Measurements from ENCODE around the gene NDUFB7. TPM values are rescaled to one million over a fixed set of nuclear protein-coding genes. Genes with fewer than 3 reads are reported as not detected.
"Not testable (repeated sequence)": the region's sequence is repeated elsewhere in the genome, so short reads cannot be mapped to it uniquely, and the experiment has no call there.

NDUFB7 gene
- total and polyA plus RNA-seq, 4 experiments from 2014 or later: 56.6 to 252 (median 122) TPM

GRCh38 chr19:14612242-14612641 is 40.4 kb upstream of the NDUFB7 start:
- H3K27ac Mint-ChIP-seq; H3K27me3 Mint-ChIP-seq; POLR2A ChIA-PET (ENCODE audit: partially characterized antibody); H3K9me3 Mint-ChIP-seq; H3K9me3 ChIP-seq (ENCODE audit: control insufficient read depth in 1 of 2, low read length in 2 of 2); H3K27me3 ChIP-seq (ENCODE audit: insufficient read depth, low read length); H3K4me3 Mint-ChIP-seq; H3K27ac ChIP-seq (ENCODE audit: low read depth, low read length); intact Hi-C loops (cut with micrococcal nuclease); DNase-seq; CTCF ChIA-PET (ENCODE audit: partially characterized antibody); H3K4me1 Mint-ChIP-seq; H3K36me3 ChIP-seq (ENCODE audit: insufficient read depth, low read length); H3K4me1 ChIP-seq (ENCODE audit: insufficient read depth, low read length); H3K36me3 Mint-ChIP-seq; H3K4me3 ChIP-seq (ENCODE audit: low read length in 2 of 2): not testable (repeated sequence)

DNA sequence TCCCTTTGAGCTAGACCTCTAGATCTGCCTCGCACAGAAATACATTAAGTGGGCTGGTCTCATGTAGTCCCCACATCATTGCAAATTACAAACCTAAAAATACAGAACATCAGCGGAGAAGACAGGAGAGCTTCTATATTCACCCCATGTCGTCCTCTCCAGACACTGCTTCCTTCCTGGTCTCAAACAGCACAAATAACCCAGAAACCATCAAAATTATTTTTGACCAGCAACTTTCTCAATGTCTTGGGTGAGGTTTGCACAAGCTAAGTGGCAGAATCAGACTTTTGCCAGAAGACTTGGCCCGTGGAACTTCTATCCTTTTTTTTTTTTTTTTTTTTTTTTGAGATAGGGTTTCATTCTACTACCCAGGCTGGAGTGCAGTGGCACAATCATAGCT is 39.2 kb upstream of the NDUFB7 start:
- Histone ChIP-seq H3K27ac (ENCODE audit: low read depth, low read length) (no peak overlapping the region), H3K27me3 (ENCODE audit: insufficient read depth, low read length) (no peaks in the 10 kb centered on the region), H3K4me3 (ENCODE audit: low read length in 2 of 2) (no peak overlapping the region), H3K4me1 (ENCODE audit: insufficient read depth, low read length) (no peaks in the 10 kb centered on the region), H3K36me3 (ENCODE audit: insufficient read depth, low read length) (no peaks in the 10 kb centered on the region), H3K9me3 (ENCODE audit: control insufficient read depth in 1 of 2, low read length in 2 of 2) (no peaks in the 10 kb centered on the region)
- POLR2A ChIA-PET (ENCODE audit: partially characterized antibody): no interaction called here
- H3K4me1 Mint-ChIP-seq: no peaks in the 10 kb centered on the region
- CTCF ChIA-PET (ENCODE audit: partially characterized antibody): no interaction called here
- no peak overlapping the region for H3K4me3 Mint-ChIP-seq
- peaks cover 0 to 3% of the 10 kb centered on the region in 2 donors for H3K27me3 Mint-ChIP-seq
- H3K36me3 Mint-ChIP-seq: no peaks in the 10 kb centered on the region
- no peak for DNase-seq
- intact Hi-C loops (cut with micrococcal nuclease): no loop called here
- H3K27ac Mint-ChIP-seq: no peak overlapping the region
- peaks cover 0 to 1% (median 0%) of the 10 kb centered on the region in 8 donors for H3K9me3 Mint-ChIP-seq

DNA sequence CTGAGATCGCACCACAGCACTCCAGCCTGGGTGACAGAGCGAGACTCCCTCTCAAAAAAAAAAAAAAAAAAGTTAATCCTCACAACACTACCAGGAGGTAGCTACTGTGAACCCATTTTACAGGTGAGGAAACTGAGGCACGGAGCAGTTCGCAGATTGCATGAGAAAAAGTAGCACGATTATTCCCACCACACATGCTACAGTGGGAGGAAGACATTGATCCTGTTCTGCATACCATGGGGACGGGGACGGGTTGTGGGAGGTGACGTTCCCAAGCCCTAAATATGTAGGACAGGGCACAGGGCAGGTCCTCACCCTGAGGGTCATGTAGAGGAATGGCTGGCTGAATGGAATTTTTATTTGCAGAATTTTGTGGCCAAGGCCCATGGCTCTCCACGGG is 34.8 kb upstream of the NDUFB7 start:
- H3K9me3 ChIP-seq (ENCODE audit: control insufficient read depth in 1 of 2, low read length in 2 of 2): no peaks in the 10 kb centered on the region
- no peaks in the 10 kb centered on the region for H3K36me3 ChIP-seq (ENCODE audit: insufficient read depth, low read length)
- H3K27ac Mint-ChIP-seq: no peak overlapping the region
- POLR2A ChIA-PET (ENCODE audit: partially characterized antibody): no interaction called here
- H3K27ac ChIP-seq (ENCODE audit: low read depth, low read length): no peak overlapping the region
- DNase-seq: no peak
- no peak overlapping the region for H3K4me3 ChIP-seq (ENCODE audit: low read length in 2 of 2)
- CTCF ChIA-PET (ENCODE audit: partially characterized antibody): no interaction called here
- no peaks in the 10 kb centered on the region for H3K36me3 Mint-ChIP-seq
- H3K4me1 ChIP-seq (ENCODE audit: insufficient read depth, low read length): no peaks in the 10 kb centered on the region
- peaks cover 0 to 3% of the 10 kb centered on the region in 2 donors for H3K27me3 Mint-ChIP-seq
- H3K4me1 Mint-ChIP-seq: peaks cover 0 to 10% (median 4%) of the 10 kb centered on the region in 4 donors
- H3K9me3 Mint-ChIP-seq: peaks cover 0 to 2% (median 0%) of the 10 kb centered on the region in 8 donors
- no peak overlapping the region for H3K4me3 Mint-ChIP-seq
- intact Hi-C loops (cut with micrococcal nuclease): no loop called here
- no peaks in the 10 kb centered on the region for H3K27me3 ChIP-seq (ENCODE audit: insufficient read depth, low read length)

DNA sequence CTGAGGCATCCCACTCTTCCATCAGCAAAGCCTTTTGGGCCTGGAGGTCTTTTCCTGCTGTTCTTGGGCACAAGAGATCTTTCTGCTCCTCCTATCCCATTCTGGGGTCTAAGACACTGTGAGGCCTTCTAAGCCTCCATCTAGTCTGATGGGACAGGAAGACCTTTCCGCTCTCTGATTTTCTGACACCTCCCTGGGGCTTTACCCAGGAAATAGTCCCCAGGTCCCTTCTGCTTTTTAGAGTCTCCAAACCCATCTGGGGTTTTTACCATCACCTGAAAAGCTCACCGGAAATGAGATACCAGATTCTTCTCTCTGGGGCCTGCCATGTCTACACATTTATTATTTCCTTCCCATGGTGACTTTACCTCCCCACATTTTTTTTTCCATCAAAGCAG is 32.1 kb upstream of the NDUFB7 start:
- H3K9me3 Mint-ChIP-seq: peaks cover 0 to 2% (median 0%) of the 10 kb centered on the region in 8 donors
- Histone ChIP-seq H3K9me3 (ENCODE audit: control insufficient read depth in 1 of 2, low read length in 2 of 2) (no peaks in the 10 kb centered on the region), H3K36me3 (ENCODE audit: insufficient read depth, low read length) (no peaks in the 10 kb centered on the region), H3K27me3 (ENCODE audit: insufficient read depth, low read length) (no peaks in the 10 kb centered on the region), H3K4me3 (ENCODE audit: low read length in 2 of 2) (no peak overlapping the region), H3K4me1 (ENCODE audit: insufficient read depth, low read length) (no peaks in the 10 kb centered on the region), H3K27ac (ENCODE audit: low read depth, low read length) (no peak overlapping the region)
- no peaks in the 10 kb centered on the region for H3K36me3 Mint-ChIP-seq
- peak overlapping the region in 6 of 7 donors; percentile 18 to 74 (median 57) for H3K27ac Mint-ChIP-seq
- intact Hi-C loops (cut with micrococcal nuclease): no loop called here
- DNase-seq: peak in 1 of 5 donors; percentile 6
- ChIA-PET POLR2A (ENCODE audit: partially characterized antibody) (no interaction called here), CTCF (ENCODE audit: partially characterized antibody) (no interaction called here)
- H3K27me3 Mint-ChIP-seq: no peaks in the 10 kb centered on the region
- H3K4me3 Mint-ChIP-seq: no peak overlapping the region
- peaks cover 0 to 10% (median 4%) of the 10 kb centered on the region in 4 donors for H3K4me1 Mint-ChIP-seq

- Histone ChIP-seq H3K27ac (ENCODE audit: low read depth, low read length) (no peak overlapping the region), H3K4me3 (ENCODE audit: low read length in 2 of 2) (no peak overlapping the region), H3K9me3 (ENCODE audit: control insufficient read depth in 1 of 2, low read length in 2 of 2) (no peaks in the 10 kb centered on the region), H3K27me3 (ENCODE audit: insufficient read depth, low read length) (no peaks in the 10 kb centered on the region), H3K36me3 (ENCODE audit: insufficient read depth, low read length) (no peaks in the 10 kb centered on the region), H3K4me1 (ENCODE audit: insufficient read depth, low read length) (no peaks in the 10 kb centered on the region)
- POLR2A ChIA-PET (ENCODE audit: partially characterized antibody): no interaction called here
- CTCF ChIA-PET (ENCODE audit: partially characterized antibody): no interaction called here
- Mint-ChIP-seq H3K9me3 (peaks cover 0 to 7% (median 5%) of the 10 kb centered on the region in 8 donors), H3K27ac (no peak overlapping the region), H3K4me3 (no peak overlapping the region), H3K36me3 (no peaks in the 10 kb centered on the region), H3K4me1 (peaks cover 0 to 10% (median 4%) of the 10 kb centered on the region in 4 donors), H3K27me3 (peaks cover 4 to 8% of the 10 kb centered on the region in 2 donors)
- intact Hi-C loops (cut with micrococcal nuclease): no loop called here
- DNase-seq: no peak
Measured at GRCh38 chr19:14599548-14600147, 27.8 kb upstream of the NDUFB7 start.

GRCh38 chr19:14595558-14595957 is 23.7 kb upstream of the NDUFB7 start:
- Mint-ChIP-seq H3K27ac (no peak overlapping the region), H3K9me3 (peaks cover 0 to 7% (median 5%) of the 10 kb centered on the region in 8 donors), H3K36me3 (no peaks in the 10 kb centered on the region), H3K4me3 (peak overlapping the region in 1 of 8 donors; percentile 12), H3K27me3 (peaks cover 6 to 10% of the 10 kb centered on the region in 2 donors), H3K4me1 (no peaks in the 10 kb centered on the region)
- Histone ChIP-seq H3K9me3 (ENCODE audit: control insufficient read depth in 1 of 2, low read length in 2 of 2) (no peaks in the 10 kb centered on the region), H3K36me3 (ENCODE audit: insufficient read depth, low read length) (no peaks in the 10 kb centered on the region), H3K4me1 (ENCODE audit: insufficient read depth, low read length) (no peaks in the 10 kb centered on the region), H3K4me3 (ENCODE audit: low read length in 2 of 2) (no peak overlapping the region), H3K27me3 (ENCODE audit: insufficient read depth, low read length) (no peaks in the 10 kb centered on the region), H3K27ac (ENCODE audit: low read depth, low read length) (no peak overlapping the region)
- ChIA-PET POLR2A (ENCODE audit: partially characterized antibody) (no interaction called here), CTCF (ENCODE audit: partially characterized antibody) (no interaction called here)
- DNase-seq: no peak
- intact Hi-C loops (cut with micrococcal nuclease): no loop called here

DNA sequence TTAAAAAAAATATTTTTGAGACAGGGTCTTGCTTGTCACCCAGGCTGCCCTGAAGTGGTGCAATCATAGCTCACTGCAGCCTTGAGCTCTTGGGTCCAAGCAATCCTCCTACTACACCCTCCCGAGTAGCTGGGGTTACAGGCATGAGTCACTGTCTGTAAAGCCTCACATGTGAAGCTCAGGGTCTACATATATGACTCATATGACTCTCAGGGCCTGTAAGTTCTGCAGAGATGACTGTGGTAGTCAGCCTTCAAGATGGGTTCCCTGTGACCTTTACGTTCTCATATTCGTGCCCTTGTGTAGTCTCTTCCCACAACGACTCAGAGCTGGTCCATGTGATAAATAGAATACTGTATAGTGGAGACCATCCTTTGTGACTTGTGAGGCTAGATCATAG is 17.6 kb upstream of the NDUFB7 start:
- H3K27me3 ChIP-seq (ENCODE audit: insufficient read depth, low read length); H3K9me3 Mint-ChIP-seq; intact Hi-C loops (cut with micrococcal nuclease); H3K4me3 ChIP-seq (ENCODE audit: low read length in 2 of 2); CTCF ChIA-PET (ENCODE audit: partially characterized antibody); H3K27ac Mint-ChIP-seq; POLR2A ChIA-PET (ENCODE audit: partially characterized antibody); H3K4me1 ChIP-seq (ENCODE audit: insufficient read depth, low read length); H3K36me3 Mint-ChIP-seq; H3K9me3 ChIP-seq (ENCODE audit: control insufficient read depth in 1 of 2, low read length in 2 of 2); H3K4me1 Mint-ChIP-seq; H3K36me3 ChIP-seq (ENCODE audit: insufficient read depth, low read length); H3K27ac ChIP-seq (ENCODE audit: low read depth, low read length); DNase-seq; H3K27me3 Mint-ChIP-seq; H3K4me3 Mint-ChIP-seq: not testable (repeated sequence)

GRCh38 chr19:14585187-14585586 is 13.3 kb upstream of the NDUFB7 start:
- H3K9me3 ChIP-seq (ENCODE audit: control insufficient read depth in 1 of 2, low read length in 2 of 2); DNase-seq; H3K4me3 Mint-ChIP-seq; H3K27me3 Mint-ChIP-seq; H3K36me3 ChIP-seq (ENCODE audit: insufficient read depth, low read length); H3K27ac Mint-ChIP-seq; H3K27ac ChIP-seq (ENCODE audit: low read depth, low read length); H3K4me1 Mint-ChIP-seq; intact Hi-C loops (cut with micrococcal nuclease); H3K36me3 Mint-ChIP-seq; H3K27me3 ChIP-seq (ENCODE audit: insufficient read depth, low read length); H3K4me1 ChIP-seq (ENCODE audit: insufficient read depth, low read length); H3K9me3 Mint-ChIP-seq; CTCF ChIA-PET (ENCODE audit: partially characterized antibody); POLR2A ChIA-PET (ENCODE audit: partially characterized antibody); H3K4me3 ChIP-seq (ENCODE audit: low read length in 2 of 2): not testable (repeated sequence)
